CD14-positive monocyte (primary cell): ENCODE measurements around the gene COL4A1. TPM values are rescaled to one million over a fixed set of nuclear protein-coding genes. Genes with fewer than 3 reads are reported as not detected.

Experiments used
- DNase-seq, 3 donors: peaks; one replicate each; pipeline ENCODE4 v3.0.0-alpha.2; 2011 to 2022
- H2AFZ ChIP-seq: 2 replicates; pipeline ENCODE4 v1.6.0; 2012; ENCODE audit warnings: mild to moderate bottlenecking, low read depth, low read length, inconsistent platforms; ENCODE audit not compliant: insufficient read depth, poor library complexity, severe bottlenecking
- H3K27ac ChIP-seq, 2 donors: 1 replicate in 1 of 2; 2 replicates in 1 of 2; pipeline ENCODE4 v1.5.1; 2012 to 2013; ENCODE audit warnings: low read length in 2 of 2, control low read depth in 1 of 2, inconsistent platforms in 1 of 2, low read depth in 1 of 2, mild to moderate bottlenecking in 1 of 2
- H3K27me3 ChIP-seq, 2 donors: one replicate each; pipeline versions ENCODE4 v1.6.0 to v1.6.1; 2011 to 2013; ENCODE audit warnings: low read length in 2 of 2; ENCODE audit not compliant: control insufficient read depth in 2 of 2, insufficient read depth in 2 of 2
- H3K36me3 ChIP-seq, 2 donors: replicated peaks in 1 of 2; 1 replicate in 1 of 2; 2 replicates in 1 of 2; pipeline versions ENCODE4 v1.5.1 to v1.6.1; 2012 to 2013; ENCODE audit warnings: low read length in 2 of 2, control low read depth in 1 of 2, inconsistent platforms in 1 of 2, mild to moderate bottlenecking in 1 of 2; ENCODE audit not compliant: insufficient read depth in 2 of 2, control insufficient read depth in 1 of 2
- H3K4me1 ChIP-seq, 2 donors: 1 replicate in 1 of 2; 2 replicates in 1 of 2; pipeline versions ENCODE4 v1.5.1 to v1.6.1; 2012 to 2013; ENCODE audit warnings: low read length in 2 of 2, control low read depth in 1 of 2, inconsistent platforms in 1 of 2, mild to moderate bottlenecking in 1 of 2, moderate library complexity in 1 of 2; ENCODE audit not compliant: insufficient read depth in 2 of 2, control insufficient read depth in 1 of 2
- H3K4me2 ChIP-seq: replicated peaks from 2 replicates; pipeline ENCODE3; 2012; ENCODE audit warnings: low read length, moderate library complexity, mild to moderate bottlenecking; ENCODE audit not compliant: poor library complexity, severe bottlenecking; ENCODE audit errors: extremely low read depth
- H3K4me3 ChIP-seq, 3 experiments: fragments of 200-600 bp in 1 of 3; sonication (generic) in 1 of 3; replicated peaks in 1 of 3; 1 replicate in 2 of 3; 2 replicates in 1 of 3; pipeline ENCODE4 v1.5.1; 2011 to 2013; ENCODE audit warnings: low read length in 3 of 3, mild to moderate bottlenecking in 3 of 3, control low read depth in 2 of 3, low read depth in 2 of 3, inconsistent platforms in 1 of 3, moderate library complexity in 1 of 3
- H3K79me2 ChIP-seq: 2 replicates; pipeline ENCODE4 v1.6.0; 2012; ENCODE audit warnings: mild to moderate bottlenecking, control low read depth, inconsistent platforms, low read length, moderate library complexity; ENCODE audit not compliant: insufficient read depth
- H3K9ac ChIP-seq: 2 replicates; pipeline ENCODE4 v1.6.0; 2017; ENCODE audit warnings: low read length, mild to moderate bottlenecking; ENCODE audit not compliant: insufficient read depth, poor library complexity, severe bottlenecking
- H3K9me3 ChIP-seq, 2 donors: replicated peaks in 1 of 2; 1 replicate in 1 of 2; 2 replicates in 1 of 2; pipeline versions ENCODE4 v1.5.1 to v1.6.1; 2012 to 2013; ENCODE audit warnings: low read length in 2 of 2, control low read depth in 1 of 2; ENCODE audit not compliant: control insufficient read depth in 1 of 2, insufficient read depth in 1 of 2
- H4K20me1 ChIP-seq: 2 replicates; pipeline ENCODE4 v1.6.0; 2012; ENCODE audit warnings: mild to moderate bottlenecking, low read length, control low read depth, moderate library complexity; ENCODE audit not compliant: insufficient read depth
- H3K27ac Mint-ChIP-seq, 7 donors: one replicate each; pipeline ENCODE4 v1.8.0; 2020; ENCODE audit warnings: mild to moderate bottlenecking in 7 of 7, mixed read lengths in 7 of 7, moderate library complexity in 6 of 7, inconsistent platforms in 2 of 7
- H3K27me3 Mint-ChIP-seq, 3 donors: one replicate each; pipeline ENCODE4 v1.8.0; 2021 to 2022; ENCODE audit warnings: low read depth in 3 of 3, mild to moderate bottlenecking in 3 of 3, mixed read lengths in 3 of 3, moderate library complexity in 3 of 3, inconsistent platforms in 1 of 3
- H3K36me3 Mint-ChIP-seq, 2 donors: one replicate each; pipeline ENCODE4 v1.8.0; 2020; ENCODE audit warnings: mixed read lengths in 2 of 2, inconsistent platforms in 1 of 2, mild to moderate bottlenecking in 1 of 2
- H3K4me1 Mint-ChIP-seq: one replicate; pipeline ENCODE4 v1.8.0; 2020; ENCODE audit warnings: mild to moderate bottlenecking, mixed read lengths
- H3K4me3 Mint-ChIP-seq, 2 donors: one replicate each; pipeline ENCODE4 v1.8.0; 2020; ENCODE audit warnings: mild to moderate bottlenecking in 2 of 2, mixed read lengths in 2 of 2, moderate library complexity in 1 of 2
- H3K9me3 Mint-ChIP-seq, 7 donors: one replicate each; pipeline ENCODE4 v1.8.0; 2020 to 2022; ENCODE audit warnings: mixed read lengths in 7 of 7, mild to moderate bottlenecking in 6 of 7, moderate library complexity in 6 of 7, inconsistent platforms in 2 of 7
- WGBS: methylation state at CpG from one replicate; pipeline ENCODE4 v1.1.5; 2013; ENCODE audit warnings: missing lambda C conversion rate; ENCODE audit not compliant: insufficient coverage; 5-methylcytosine and 5-hydroxymethylcytosine counted together
- intact Hi-C, 2 donors: fragments of 100-400 bp; cut with micrococcal nuclease; formaldehyde crosslinking; loops; one replicate each; pipeline versions ENCODE4 v1.15.0 to v1.15.1; 2023
- polyA plus RNA-seq, 3 donors: library from polyadenylated mRNA; depleted of rRNA in 1 of 3; unstranded in 2 of 3; stranded (reverse) in 1 of 3; fragments of 300-500 nt in 2 of 3; fragments of >200 nt in 1 of 3; fragmentation: Illumina TruSeq in 2 of 3; gene quantifications; 1 replicate in 2 of 3; 2 replicates in 1 of 3; pipeline ENCODE4 v1.2.3, GENCODE V29; 2012 to 2021
- TF ChIP-seq, protein P1 (sequence below): fragments of 200-600 bp; IDR thresholded peaks from one replicate; pipeline ENCODE4 v1.8.0; 2022; ENCODE audit warnings: antibody characterized with exemption, mild to moderate bottlenecking

Gene COL4A1
- polyA plus RNA-seq, 3 donors = 0.16 to 0.25 TPM; not detected in 1

DNA sequence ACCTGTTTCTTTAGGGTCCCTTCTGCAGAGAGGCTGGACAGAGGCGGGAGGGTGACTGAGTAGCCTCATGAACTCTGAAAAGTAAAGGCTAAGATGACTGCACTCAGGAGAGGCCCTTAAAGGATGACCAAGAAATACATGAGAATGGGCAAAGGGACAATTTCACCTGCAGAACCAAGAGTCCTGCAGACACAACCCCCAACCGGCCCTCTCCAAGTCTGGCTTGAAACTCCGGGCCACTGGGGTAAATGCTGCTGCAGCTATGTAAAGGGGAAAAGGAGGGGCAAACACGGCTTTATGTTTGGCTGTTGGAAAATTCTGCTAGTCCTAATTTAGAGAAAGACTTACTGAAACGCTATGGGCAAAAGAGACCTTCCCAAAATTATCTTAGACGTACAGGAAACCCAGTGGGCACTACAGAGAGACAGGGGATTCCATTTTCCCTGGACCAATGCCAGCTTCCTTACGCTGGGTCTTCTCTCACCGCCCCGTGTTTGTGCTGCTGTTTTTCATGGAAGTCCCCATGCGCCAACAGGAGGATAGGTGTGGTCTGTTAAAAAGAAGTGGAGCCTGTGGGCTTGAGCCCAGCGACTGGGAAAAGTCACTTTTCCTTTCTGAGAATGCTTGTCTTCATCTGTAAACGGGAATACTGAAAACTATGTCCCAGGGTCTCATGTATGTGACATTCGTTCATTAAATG lies 10.7 kb upstream of the COL4A1 start:
- Histone ChIP-seq H3K4me3 (no peak overlapping the region), H3K36me3 (no peaks in the 10 kb centered on the region), H3K9ac (no peak overlapping the region), H2AFZ (no peak overlapping the region), H3K9me3 (no peaks in the 10 kb centered on the region), H3K27ac (no peak overlapping the region), H3K79me2 (no peaks in the 10 kb centered on the region), H3K4me1 (no peaks in the 10 kb centered on the region), H3K4me2 (no peak overlapping the region), H4K20me1 (no peaks in the 10 kb centered on the region), H3K27me3 (peaks cover 0 to 7% of the 10 kb centered on the region in 2 donors)
- intact Hi-C loops = no loop called here
- H3K4me1 Mint-ChIP-seq = no peaks in the 10 kb centered on the region
- peaks cover 11 to 38% (median 15%) of the 10 kb centered on the region in 3 donors for H3K27me3 Mint-ChIP-seq
- H3K27ac Mint-ChIP-seq = no peak overlapping the region
- DNase-seq = no peak
- peaks cover 0 to 4% (median 2%) of the 10 kb centered on the region in 7 donors for H3K9me3 Mint-ChIP-seq
- no peak overlapping the region for H3K4me3 Mint-ChIP-seq
- WGBS = 91% methylated on average over 9 of the region's 13 CpGs
- TF ChIP-seq, protein P1, sequence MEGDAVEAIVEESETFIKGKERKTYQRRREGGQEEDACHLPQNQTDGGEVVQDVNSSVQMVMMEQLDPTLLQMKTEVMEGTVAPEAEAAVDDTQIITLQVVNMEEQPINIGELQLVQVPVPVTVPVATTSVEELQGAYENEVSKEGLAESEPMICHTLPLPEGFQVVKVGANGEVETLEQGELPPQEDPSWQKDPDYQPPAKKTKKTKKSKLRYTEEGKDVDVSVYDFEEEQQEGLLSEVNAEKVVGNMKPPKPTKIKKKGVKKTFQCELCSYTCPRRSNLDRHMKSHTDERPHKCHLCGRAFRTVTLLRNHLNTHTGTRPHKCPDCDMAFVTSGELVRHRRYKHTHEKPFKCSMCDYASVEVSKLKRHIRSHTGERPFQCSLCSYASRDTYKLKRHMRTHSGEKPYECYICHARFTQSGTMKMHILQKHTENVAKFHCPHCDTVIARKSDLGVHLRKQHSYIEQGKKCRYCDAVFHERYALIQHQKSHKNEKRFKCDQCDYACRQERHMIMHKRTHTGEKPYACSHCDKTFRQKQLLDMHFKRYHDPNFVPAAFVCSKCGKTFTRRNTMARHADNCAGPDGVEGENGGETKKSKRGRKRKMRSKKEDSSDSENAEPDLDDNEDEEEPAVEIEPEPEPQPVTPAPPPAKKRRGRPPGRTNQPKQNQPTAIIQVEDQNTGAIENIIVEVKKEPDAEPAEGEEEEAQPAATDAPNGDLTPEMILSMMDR = no peak
- no peaks in the 10 kb centered on the region for H3K36me3 Mint-ChIP-seq

DNA sequence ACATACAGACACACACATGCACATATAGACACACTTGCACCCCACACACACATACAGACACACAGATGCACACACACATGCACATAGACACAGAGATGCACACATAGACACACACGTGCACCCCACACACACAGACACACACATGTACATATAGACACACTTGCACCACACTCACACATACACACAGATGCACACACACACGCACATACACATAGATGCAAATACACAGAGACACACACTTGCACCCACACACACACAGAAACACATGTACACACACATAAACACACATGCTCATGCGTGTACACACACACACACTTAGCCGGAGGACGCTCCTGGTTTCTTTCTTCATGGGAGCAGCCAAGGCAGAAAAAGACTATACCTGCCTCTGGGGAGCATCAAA lies 10.1 kb upstream of the COL4A1 start:
- Mint-ChIP-seq H3K9me3 (peaks cover 0 to 3% (median 2%) of the 10 kb centered on the region in 7 donors), H3K27me3 (peaks cover 14 to 41% (median 17%) of the 10 kb centered on the region in 3 donors), H3K4me3 (no peak overlapping the region), H3K27ac (no peak overlapping the region), H3K36me3 (no peaks in the 10 kb centered on the region), H3K4me1 (no peaks in the 10 kb centered on the region)
- no peak overlapping the region for H3K4me2 ChIP-seq
- no peaks in the 10 kb centered on the region for H3K4me1 ChIP-seq
- no peaks in the 10 kb centered on the region for H3K79me2 ChIP-seq
- intact Hi-C loops = no loop called here
- DNase-seq = no peak
- H3K9ac ChIP-seq = no peak overlapping the region
- TF ChIP-seq, protein P1 = no peak
- H2AFZ ChIP-seq = no peak overlapping the region
- H3K27ac ChIP-seq = no peak overlapping the region
- no peaks in the 10 kb centered on the region for H3K36me3 ChIP-seq
- 61% methylated on average over 5 of the region's 5 CpGs for WGBS
- H3K9me3 ChIP-seq = no peaks in the 10 kb centered on the region
- no peaks in the 10 kb centered on the region for H4K20me1 ChIP-seq
- H3K4me3 ChIP-seq = no peak overlapping the region
- peaks cover 3 to 13% of the 10 kb centered on the region in 2 donors for H3K27me3 ChIP-seq
